Hepatocyte (in vitro differentiated cells): Measurements from ENCODE around the gene SHROOM3. TPM values are rescaled to one million over a fixed set of nuclear protein-coding genes. Genes with fewer than 3 reads are reported as not detected.

ENCODE experiments used
- DNase-seq: peaks from one replicate; pipeline ENCODE4 v3.0.0-alpha.2; 2016; ENCODE audit warnings: low spot score
- H2AFZ ChIP-seq: fragments of 200-600 bp; sonication (generic); 2 replicates; pipeline ENCODE4 v1.6.0; 2016; ENCODE audit warnings: antibody characterized with exemption, mild to moderate bottlenecking
- H3K27ac ChIP-seq: fragments of 200-600 bp; sonication (generic); 2 replicates; pipeline ENCODE4 v1.5.1; 2016; ENCODE audit warnings: mild to moderate bottlenecking
- H3K27me3 ChIP-seq: fragments of 200-600 bp; sonication (generic); 2 replicates; pipeline ENCODE4 v1.6.1; 2016
- H3K36me3 ChIP-seq: fragments of 200-600 bp; sonication (generic); replicated peaks from 2 replicates; pipeline ENCODE4 v1.5.1; 2016; ENCODE audit warnings: low read depth; ENCODE audit not compliant: insufficient read depth
- H3K4me1 ChIP-seq: fragments of 200-600 bp; sonication (generic); 2 replicates; pipeline ENCODE4 v1.5.1; 2016; ENCODE audit warnings: mild to moderate bottlenecking, moderate library complexity; ENCODE audit not compliant: insufficient read depth
- H3K4me2 ChIP-seq: fragments of 200-600 bp; sonication (generic); 2 replicates; pipeline ENCODE4 v1.6.0; 2016
- H3K4me3 ChIP-seq: fragments of 200-600 bp; sonication (generic); 2 replicates; pipeline ENCODE4 v1.5.1; 2016; ENCODE audit warnings: mild to moderate bottlenecking
- H3K79me2 ChIP-seq: fragments of 200-600 bp; sonication (generic); 2 replicates; pipeline ENCODE4 v1.6.0; 2017; ENCODE audit warnings: mild to moderate bottlenecking
- H3K9me2 ChIP-seq: fragments of 200-600 bp; sonication (generic); replicated peaks from 2 replicates; pipeline ENCODE4 v1.6.0; 2017; ENCODE audit warnings: mild to moderate bottlenecking; ENCODE audit not compliant: insufficient read depth
- H3K9me3 ChIP-seq: fragments of 200-600 bp; sonication (generic); 2 replicates; pipeline ENCODE4 v1.5.1; 2016; ENCODE audit warnings: low read depth, mild to moderate bottlenecking
- H4K20me1 ChIP-seq: fragments of 200-600 bp; sonication (generic); 2 replicates; pipeline ENCODE4 v1.6.0; 2016; ENCODE audit warnings: mild to moderate bottlenecking; ENCODE audit not compliant: insufficient read depth, poor library complexity, severe bottlenecking
- CTCF ChIP-seq: fragments of 200-600 bp; sonication (generic); IDR thresholded peaks from 2 replicates; pipeline ENCODE4 v1.5.1; 2016; ENCODE audit warnings: antibody characterized with exemption, mild to moderate bottlenecking; ENCODE audit not compliant: poor library complexity
- EZH2 ChIP-seq: fragments of 200-600 bp; sonication (generic); IDR thresholded peaks from 2 replicates; pipeline ENCODE4 v1.6.1; 2016; ENCODE audit warnings: antibody characterized with exemption, mild to moderate bottlenecking, borderline replicate concordance
- EZH2phosphoT487 ChIP-seq: fragments of 200-600 bp; sonication (generic); IDR thresholded peaks from one replicate; pipeline ENCODE4 v1.6.1; 2018; ENCODE audit warnings: antibody characterized with exemption, mild to moderate bottlenecking, low read depth, moderate library complexity; ENCODE audit not compliant: unreplicated experiment, severe bottlenecking
- WGBS: methylation state at CpG from one replicate; pipeline ENCODE4 v1.1.6; 2016; ENCODE audit warnings: low lambda C conversion rate; ENCODE audit errors: missing lambda C conversion rate; 5-methylcytosine and 5-hydroxymethylcytosine counted together
- polyA plus RNA-seq: library from polyadenylated mRNA; unstranded; fragments of >200 nt; fragmentation: Nextera tagmentation; extraction: Ambion mirVana; gene quantifications from 2 replicates; pipeline ENCODE4 v1.2.1, GENCODE V29; 2016
- total RNA-seq: library from RNA; depleted of rRNA; stranded (reverse); fragments of >200 nt; gene quantifications from 2 replicates; pipeline ENCODE4 v1.2.3, GENCODE V29; 2014

Gene SHROOM3
- total and polyA plus RNA-seq, 2 experiments from 2014 or later, result 35.0 to 63.1 TPM

- no peaks in the 10 kb centered on the region for H4K20me1 ChIP-seq
- peak; percentile 57 for DNase-seq
- no peaks in the 10 kb centered on the region for H3K27me3 ChIP-seq
- peak overlapping the region; percentile 9 for H2AFZ ChIP-seq
- WGBS, result 36% methylated on average over 14 of the region's 14 CpGs
- H3K4me1 ChIP-seq, result peaks cover 11% of the 10 kb centered on the region
- no peaks in the 10 kb centered on the region for H3K79me2 ChIP-seq
- no peak overlapping the region for H3K4me3 ChIP-seq
- H3K4me2 ChIP-seq, result peak overlapping the region; percentile 61
- peak overlapping the region; percentile 74 for H3K27ac ChIP-seq
- H3K36me3 ChIP-seq, result no peaks in the 10 kb centered on the region
- H3K9me3 ChIP-seq, result no peaks in the 10 kb centered on the region
- H3K9me2 ChIP-seq, result no peaks in the 10 kb centered on the region
- TF ChIP-seq CTCF (no peak), EZH2 (no peak), EZH2phosphoT487 (no peak)
Observed at GRCh38 chr4:76579596-76580375, 144.8 kb downstream of the SHROOM3 start.

- Histone ChIP-seq H2AFZ (no peak overlapping the region), H3K36me3 (no peaks in the 10 kb centered on the region), H3K27me3 (no peaks in the 10 kb centered on the region), H3K4me1 (peaks cover 19% of the 10 kb centered on the region), H4K20me1 (no peaks in the 10 kb centered on the region), H3K4me3 (no peak overlapping the region), H3K9me3 (no peaks in the 10 kb centered on the region), H3K9me2 (no peaks in the 10 kb centered on the region), H3K79me2 (no peaks in the 10 kb centered on the region), H3K4me2 (no peak overlapping the region), H3K27ac (peak overlapping the region; percentile 6)
- 63% methylated on average over 4 of the region's 4 CpGs for WGBS
- peak; percentile 12 for DNase-seq
- TF ChIP-seq EZH2, result no peak
- no peak for TF ChIP-seq EZH2phosphoT487
- no peak for TF ChIP-seq CTCF
Observed at GRCh38 chr4:76581077-76581962, 146.3 kb downstream of the SHROOM3 start.

- peaks cover 19% of the 10 kb centered on the region for H3K4me1 ChIP-seq
- H2AFZ ChIP-seq, result no peak overlapping the region
- H3K27me3 ChIP-seq, result no peaks in the 10 kb centered on the region
- H3K36me3 ChIP-seq, result no peaks in the 10 kb centered on the region
- TF ChIP-seq EZH2 (no peak), EZH2phosphoT487 (no peak), CTCF (no peak)
- H4K20me1 ChIP-seq, result no peaks in the 10 kb centered on the region
- no peaks in the 10 kb centered on the region for H3K9me2 ChIP-seq
- H3K79me2 ChIP-seq, result peaks cover 7% of the 10 kb centered on the region
- no peaks in the 10 kb centered on the region for H3K9me3 ChIP-seq
- peak overlapping the region; percentile 24 for H3K27ac ChIP-seq
- no peak for DNase-seq
- no peak overlapping the region for H3K4me3 ChIP-seq
- WGBS, result 50% methylated on average over 2 of the region's 2 CpGs
- H3K4me2 ChIP-seq, result no peak overlapping the region
Observed at GRCh38 chr4:76582074-76582816, 147.2 kb downstream of the SHROOM3 start.
